ENCODE measurements around the gene TSLP. TPM values are rescaled to one million over a fixed set of nuclear protein-coding genes. Genes with fewer than 3 reads are reported as not detected.

Gene TSLP
- total RNA-seq, 1 donor from 2014 or later = 1.3 TPM

- Histone ChIP-seq H3K36me3 (peaks cover 76% of the 10 kb centered on the region), H3K27ac (no peak overlapping the region), H3K4me3 (no peak overlapping the region), H3K27me3 (ENCODE audit: low read depth) (no peaks in the 10 kb centered on the region), H3K9me3 (no peaks in the 10 kb centered on the region), H3K4me1 (no peaks in the 10 kb centered on the region)
- intact Hi-C loops (cut with DNase I) = no loop called here
- TF ChIP-seq, protein P1, sequence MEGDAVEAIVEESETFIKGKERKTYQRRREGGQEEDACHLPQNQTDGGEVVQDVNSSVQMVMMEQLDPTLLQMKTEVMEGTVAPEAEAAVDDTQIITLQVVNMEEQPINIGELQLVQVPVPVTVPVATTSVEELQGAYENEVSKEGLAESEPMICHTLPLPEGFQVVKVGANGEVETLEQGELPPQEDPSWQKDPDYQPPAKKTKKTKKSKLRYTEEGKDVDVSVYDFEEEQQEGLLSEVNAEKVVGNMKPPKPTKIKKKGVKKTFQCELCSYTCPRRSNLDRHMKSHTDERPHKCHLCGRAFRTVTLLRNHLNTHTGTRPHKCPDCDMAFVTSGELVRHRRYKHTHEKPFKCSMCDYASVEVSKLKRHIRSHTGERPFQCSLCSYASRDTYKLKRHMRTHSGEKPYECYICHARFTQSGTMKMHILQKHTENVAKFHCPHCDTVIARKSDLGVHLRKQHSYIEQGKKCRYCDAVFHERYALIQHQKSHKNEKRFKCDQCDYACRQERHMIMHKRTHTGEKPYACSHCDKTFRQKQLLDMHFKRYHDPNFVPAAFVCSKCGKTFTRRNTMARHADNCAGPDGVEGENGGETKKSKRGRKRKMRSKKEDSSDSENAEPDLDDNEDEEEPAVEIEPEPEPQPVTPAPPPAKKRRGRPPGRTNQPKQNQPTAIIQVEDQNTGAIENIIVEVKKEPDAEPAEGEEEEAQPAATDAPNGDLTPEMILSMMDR (IDR thresholded peaks at IDR 0.05) = no peak
- ATAC-seq (no peak), DNase-seq (no peak)
Observed at GRCh38 chr5:111113678-111114077, 42.2 kb downstream of the TSLP start.

DNA sequence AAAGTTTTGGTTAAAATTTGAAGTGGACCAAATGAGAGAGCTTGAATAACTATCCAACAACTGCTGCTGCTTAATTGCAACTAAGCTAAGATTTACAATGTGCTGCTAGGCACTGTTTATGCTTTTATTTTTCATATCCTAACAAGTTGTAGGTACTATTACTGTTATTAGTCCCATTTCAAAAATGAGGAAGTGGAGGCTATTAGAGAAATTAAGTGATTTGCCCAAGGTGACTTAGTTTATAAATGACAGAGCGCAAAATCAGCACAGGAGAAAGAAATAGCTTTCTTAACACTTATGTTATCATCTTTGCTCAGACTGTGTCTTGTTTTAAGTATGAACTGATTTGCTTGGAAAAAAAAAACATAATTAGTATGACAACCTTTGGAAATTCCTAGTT lies 43.7 kb downstream of the TSLP start:
- DNase-seq = no peak
- TF ChIP-seq, protein P1 (IDR thresholded peaks at IDR 0.05) = no peak

GRCh38 chr5:111116550-111116949 lies 45.0 kb downstream of the TSLP start:
- Histone ChIP-seq H3K9me3 (no peaks in the 10 kb centered on the region), H3K27me3 (ENCODE audit: low read depth) (no peaks in the 10 kb centered on the region), H3K4me1 (no peaks in the 10 kb centered on the region), H3K4me3 (no peak overlapping the region), H3K27ac (no peak overlapping the region), H3K36me3 (peaks cover 76% of the 10 kb centered on the region)
- intact Hi-C loops (cut with DNase I) = no loop called here
- DNase-seq (no peak), ATAC-seq (peak in 1 of 2 donors; percentile 60)
- TF ChIP-seq, protein P1 (IDR thresholded peaks at IDR 0.05) = no peak

More for the DNA sequence above, 43.7 kb downstream of the TSLP start:
- Histone ChIP-seq H3K9me3 (no peaks in the 10 kb centered on the region), H3K4me3 (no peak overlapping the region), H3K4me1 (no peaks in the 10 kb centered on the region), H3K27ac (no peak overlapping the region), H3K36me3 (peaks cover 76% of the 10 kb centered on the region), H3K27me3 (ENCODE audit: low read depth) (no peaks in the 10 kb centered on the region)
- intact Hi-C loops (cut with DNase I) = no loop called here
- ATAC-seq = no peak

DNA sequence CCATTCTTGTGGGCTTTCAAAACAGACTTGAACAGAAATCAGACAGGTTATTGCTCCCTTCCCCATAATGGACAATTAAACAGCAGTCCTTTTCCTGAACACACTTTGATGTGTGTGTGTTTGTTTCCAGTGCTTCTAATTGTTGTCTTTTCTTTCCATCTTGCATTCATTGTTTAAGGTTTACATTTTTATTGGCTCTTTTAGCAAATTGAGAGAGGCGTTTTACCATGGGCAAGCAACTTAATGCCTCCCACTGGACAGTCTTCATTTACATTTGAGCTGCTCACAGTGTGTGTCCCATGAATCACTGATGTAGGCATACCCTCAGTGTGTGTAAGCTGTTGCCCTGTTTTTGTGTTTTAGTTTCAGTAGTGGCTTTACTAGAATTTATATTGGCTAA lies 45.6 kb downstream of the TSLP start:
- H3K27ac ChIP-seq = no peak overlapping the region
- no peak overlapping the region for H3K4me3 ChIP-seq
- peaks cover 78% of the 10 kb centered on the region for H3K36me3 ChIP-seq
- H3K4me1 ChIP-seq = no peaks in the 10 kb centered on the region
- intact Hi-C loops (cut with DNase I) = no loop called here
- TF ChIP-seq, protein P1 (IDR thresholded peaks at IDR 0.05) = no peak
- no peak for DNase-seq
- ATAC-seq = no peak
- no peaks in the 10 kb centered on the region for H3K9me3 ChIP-seq
- H3K27me3 ChIP-seq (ENCODE audit: low read depth) = no peaks in the 10 kb centered on the region

DNA sequence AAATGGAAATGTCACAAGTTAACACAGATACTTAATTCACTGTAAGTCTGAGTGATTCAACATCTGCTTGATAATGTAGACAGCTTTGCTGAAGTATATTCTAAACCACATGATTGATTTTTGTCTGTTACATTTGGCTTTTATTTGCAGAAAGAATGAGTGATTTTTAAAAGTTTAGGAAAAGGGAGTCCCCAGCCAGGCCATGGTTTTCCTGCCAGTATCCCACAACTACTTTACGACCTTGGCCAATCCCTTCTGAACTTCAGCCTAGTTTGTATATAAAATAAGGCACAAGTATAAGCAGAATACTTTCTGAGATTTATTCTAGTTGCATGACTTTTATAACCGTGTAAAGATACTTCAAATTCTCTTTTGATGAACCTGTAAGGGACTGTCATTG lies 47.7 kb downstream of the TSLP start:
- ATAC-seq (no peak), DNase-seq (no peak)
- H3K36me3 ChIP-seq = peaks cover 78% of the 10 kb centered on the region

More for the DNA sequence above, 47.7 kb downstream of the TSLP start:
- no peaks in the 10 kb centered on the region for H3K4me1 ChIP-seq
- no peaks in the 10 kb centered on the region for H3K9me3 ChIP-seq
- no peak overlapping the region for H3K4me3 ChIP-seq
- TF ChIP-seq, protein P1 (IDR thresholded peaks at IDR 0.05) = no peak
- no peak overlapping the region for H3K27ac ChIP-seq
- H3K27me3 ChIP-seq (ENCODE audit: low read depth) = no peaks in the 10 kb centered on the region
- intact Hi-C loops (cut with DNase I) = no loop called here

Data from lower lobe of right lung (tissue), 2 donors.